K562 (cell line): ENCODE results near the gene MRPS10. TPM values are rescaled to one million over a fixed set of nuclear protein-coding genes. Genes with fewer than 3 reads are reported as not detected.

ENCODE experiments used
- ATAC-seq: fragments of 200-7000 bp; cut with Tn5 transposase; 3 replicates; pipeline ENCODE4 v1.9.1; 2020; ENCODE audit warnings: moderate library complexity
- BruUV-seq: library from RNA; stranded (reverse); fragments of 400-500 nt; replicated peaks from 2 replicates; lab custom pipeline; 2021; lab: Mats Ljungman, UMichigan
- CTCF ChIA-PET: fragments of 300-600 bp; formaldehyde crosslinking; extraction: SDS; loops from one replicate; lab custom pipeline; 2021; ENCODE audit warnings: low intra/inter-chr PET ratio; lab: Yijun Ruan, JAX
- POLR2A ChIA-PET: fragments of 300-600, 350-650 bp; sonication (Branson Sonifier 250); formaldehyde crosslinking; extraction: SDS; loops from one replicate; lab custom pipeline; 2021; ENCODE audit warnings: antibody characterized with exemption, inconsistent platforms; lab: Yijun Ruan, JAX
- DNase-seq, 4 experiments: peaks; one replicate each; pipeline versions ENCODE4 v3.0.0 to v3.0.0-alpha.2; 2011 to 2018; ENCODE audit warnings: low spot score in 3 of 4, mixed read lengths in 3 of 4; ENCODE audit errors: extremely low read depth in 1 of 4
- FAIRE-seq: peaks from 2 replicates; lab custom pipeline; 2011; peaks lifted over from hg19 to GRCh38; lab: Jason Lieb, UNC
- H2AFZ ChIP-seq: 2 replicates; pipeline ENCODE4 v1.6.0; 2011; ENCODE audit warnings: low read depth, low read length, control low read depth, inconsistent platforms
- H3K27ac ChIP-seq: fragments of 200-600 bp; 3 replicates; pipeline ENCODE4 v1.8.0; 2011; ENCODE audit warnings: low read depth, mild to moderate bottlenecking, control low read depth, inconsistent platforms, low read length, moderate library complexity, mixed read lengths; ENCODE audit errors: extremely low read depth
- H3K27me3 ChIP-seq, 2 experiments: fragments of 300-600 bp in 1 of 2; 2 replicates in 1 of 2; 3 replicates in 1 of 2; pipeline versions ENCODE4 v1.6.0 to v1.8.0; 2011; ENCODE audit warnings: inconsistent platforms in 2 of 2, low read length in 2 of 2, mild to moderate bottlenecking in 1 of 2, mixed read lengths in 1 of 2, moderate library complexity in 1 of 2; ENCODE audit not compliant: control insufficient read depth in 2 of 2, insufficient read depth in 2 of 2
- H3K36me3 ChIP-seq: fragments of 300-600 bp; 3 replicates; pipeline ENCODE4 v1.8.0; 2011; ENCODE audit warnings: mild to moderate bottlenecking, low read length, inconsistent platforms; ENCODE audit not compliant: control insufficient read depth, insufficient read depth
- H3K4me1 ChIP-seq, 2 experiments: fragments of 200-600 bp in 1 of 2; replicated peaks in 1 of 2; 2 replicates in 1 of 2; 3 replicates in 1 of 2; pipeline versions ENCODE4 v1.5.1 to v1.8.0; 2011; ENCODE audit warnings: inconsistent platforms in 2 of 2, low read length in 2 of 2, mild to moderate bottlenecking in 1 of 2, mixed read lengths in 1 of 2, moderate library complexity in 1 of 2; ENCODE audit not compliant: control insufficient read depth in 2 of 2, insufficient read depth in 2 of 2
- H3K4me2 ChIP-seq: 2 replicates; pipeline ENCODE4 v1.6.1; 2011; ENCODE audit warnings: low read length, control low read depth, inconsistent platforms, mixed read lengths; ENCODE audit not compliant: insufficient read depth
- H3K4me3 ChIP-seq: fragments of 200-600 bp; sonication (generic), shearing (Covaris generic); 2 replicates; pipeline ENCODE4 v1.5.1; 2016; ENCODE audit warnings: control low read depth, inconsistent platforms
- H3K79me2 ChIP-seq: fragments of 200-600 bp; 3 replicates; pipeline ENCODE4 v1.8.0; 2011; ENCODE audit warnings: low read length, inconsistent platforms; ENCODE audit not compliant: control insufficient read depth, insufficient read depth
- H3K9ac ChIP-seq, 2 experiments: 2 replicates each; pipeline versions ENCODE4 v1.6.0 to v1.6.1; 2011; ENCODE audit warnings: low read depth in 2 of 2, low read length in 2 of 2, control low read depth in 1 of 2, inconsistent platforms in 1 of 2, mild to moderate bottlenecking in 1 of 2, mixed read lengths in 1 of 2; ENCODE audit not compliant: insufficient read depth in 1 of 2
- H3K9me1 ChIP-seq: one replicate; pipeline ENCODE4 v1.6.0; 2011; ENCODE audit warnings: inconsistent platforms, mild to moderate bottlenecking, low read length, moderate library complexity; ENCODE audit not compliant: control insufficient read depth, insufficient read depth
- H3K9me3 ChIP-seq: replicated peaks from 2 replicates; pipeline ENCODE4 v1.5.1; 2011; ENCODE audit warnings: low read depth, low read length, inconsistent platforms; ENCODE audit not compliant: control insufficient read depth, insufficient read depth
- H4K20me1 ChIP-seq: replicated peaks from 2 replicates; pipeline ENCODE4 v1.6.1; 2011; ENCODE audit warnings: low read length, inconsistent platforms, mixed read lengths; ENCODE audit not compliant: control insufficient read depth, insufficient read depth
- ARID4B ChIP-seq: sonication (generic); formaldehyde crosslinking; IDR thresholded peaks from 2 replicates; pipeline ENCODE4 v1.8.0; 2022; ENCODE audit warnings: mild to moderate bottlenecking, missing genetic modification reagents
- DPF2 ChIP-seq: fragments of 450-650 bp; IDR thresholded peaks from 2 replicates; pipeline ENCODE4 v1.6.1; 2016
- SPI1 ChIP-seq: IDR thresholded peaks from 2 replicates; pipeline ENCODE4 v1.6.1; 2011; ENCODE audit warnings: low read depth, low read length, control low read depth, borderline replicate concordance
- TCF3 ChIP-seq: sonication (generic); formaldehyde crosslinking; IDR thresholded peaks from 2 replicates; pipeline ENCODE4 v1.4.0; 2020; ENCODE audit warnings: mild to moderate bottlenecking, missing genetic modification reagents
- ZNF407 ChIP-seq: fragments of 450-650 bp; IDR thresholded peaks from 2 replicates; pipeline ENCODE4 v1.6.1; 2016; ENCODE audit warnings: low read depth
- ZNF511 ChIP-seq: sonication (generic); formaldehyde crosslinking; IDR thresholded peaks from 2 replicates; pipeline ENCODE4 v1.8.0; 2022; ENCODE audit warnings: mild to moderate bottlenecking, missing genetic modification reagents
- ZNF644 ChIP-seq: fragments of 200-800 bp; sonication (Bioruptor generic); IDR thresholded peaks from 2 replicates; pipeline ENCODE4 v1.6.1; 2016; ENCODE audit warnings: low read depth, missing genetic modification characterization, missing compliant biosample characterization
- WGBS: fragments of 100-300 bp; shearing (Covaris generic); methylation state at CpG from one replicate; pipeline ENCODE4 v1.1.6; 2016; ENCODE audit warnings: low coverage, mixed read lengths; ENCODE audit not compliant: insufficient coverage; ENCODE audit errors: missing lambda C conversion rate; 5-methylcytosine and 5-hydroxymethylcytosine counted together
- in situ Hi-C: fragments of 300-500 bp; cut with MboI; formaldehyde crosslinking; loops from 4 replicates; pipeline ENCODE4 v1.15.0; 2018; ENCODE audit warnings: inconsistent platforms, mixed read lengths
- intact Hi-C: fragments of 100-400 bp; cut with micrococcal nuclease; formaldehyde crosslinking; loops from 2 replicates; pipeline ENCODE4 v1.14.2; 2022
- polyA plus RNA-seq, 8 experiments: library from polyadenylated mRNA; depleted of rRNA in 4 of 8; stranded (reverse) in 5 of 8; unstranded in 3 of 8; fragments of >200 nt; fragmentation: Nextera tagmentation in 2 of 8; fragmentation: Illumina TruSeq in 1 of 8; extraction: Ambion mirVana in 2 of 8; extraction: Trizol in 1 of 8; gene quantifications; 2 replicates each; pipeline versions ENCODE4 v1.2.1 to v1.2.3, GENCODE V29; 2011 to 2014; ENCODE audit warnings: inconsistent platforms in 1 of 8, missing spikeins in 1 of 8
- total RNA-seq, 7 experiments: library from RNA; depleted of rRNA in 6 of 7; stranded (reverse); fragments of >200 nt in 6 of 7; fragmentation: Illumina TruSeq in 2 of 7; extraction: Trizol in 2 of 7; gene quantifications; 2 replicates each; pipeline versions ENCODE4 v1.2.1 to v1.2.3, GENCODE V29; 2011 to 2021; ENCODE audit warnings: low replicate concordance in 1 of 7
- TF ChIP-seq, protein P1 (sequence below): IDR thresholded peaks from 2 replicates; pipeline ENCODE4 v1.6.1; 2014; ENCODE audit warnings: antibody characterized with exemption

MRPS10 gene
- total and polyA plus RNA-seq, 9 of the 15 experiments (the other 6 are each of a cell fraction or from before 2014, with no cell fraction given): 48.6 to 166 (median 93.7) TPM

- 31% methylated on average over 5 of the region's 5 CpGs for WGBS
- Histone ChIP-seq H3K9ac (no peak overlapping the region), H4K20me1 (no peaks in the 10 kb centered on the region), H3K79me2 (no peaks in the 10 kb centered on the region), H3K27me3 (peaks cover 6 to 7% of the 10 kb centered on the region in 2 experiments; a peak in 4 of 5 replicates), H3K4me2 (no peak overlapping the region), H2AFZ (peak overlapping the region; percentile 23; the same call in 1 of the 2 replicates), H3K4me3 (no peak overlapping the region), H3K36me3 (no peaks in the 10 kb centered on the region), H3K4me1 (peaks cover 4% of the 10 kb centered on the region in 2 experiments; a peak in 3 of 5 replicates), H3K27ac (no peak overlapping the region), H3K9me1 (no peaks in the 10 kb centered on the region), H3K9me3 (no peaks in the 10 kb centered on the region)
- intact Hi-C loops (no loop called here), in situ Hi-C loops (no loop called here)
- ATAC-seq (no peak; the same call in 2 of the 3 replicates), FAIRE-seq (no peak), DNase-seq (no peak)
- BruUV-seq: no TSS peak
- CTCF ChIA-PET: no interaction called here
- POLR2A ChIA-PET: interaction anchor here (1.1 kb wide), 3 partner anchors 11 to 136 kb away, joined by 3 to 4 read pairs (median 4); no protein-coding TSS in a partner anchor
- TF ChIP-seq ZNF511 (CRISPR knock-in tag) (no peak), SPI1 (no peak), ZNF644 (tag) (no peak), ZNF407 (no peak), ARID4B (no peak), TCF3 (CRISPR knock-in tag) (no peak), DPF2 (no peak)
- TF ChIP-seq, protein P1, sequence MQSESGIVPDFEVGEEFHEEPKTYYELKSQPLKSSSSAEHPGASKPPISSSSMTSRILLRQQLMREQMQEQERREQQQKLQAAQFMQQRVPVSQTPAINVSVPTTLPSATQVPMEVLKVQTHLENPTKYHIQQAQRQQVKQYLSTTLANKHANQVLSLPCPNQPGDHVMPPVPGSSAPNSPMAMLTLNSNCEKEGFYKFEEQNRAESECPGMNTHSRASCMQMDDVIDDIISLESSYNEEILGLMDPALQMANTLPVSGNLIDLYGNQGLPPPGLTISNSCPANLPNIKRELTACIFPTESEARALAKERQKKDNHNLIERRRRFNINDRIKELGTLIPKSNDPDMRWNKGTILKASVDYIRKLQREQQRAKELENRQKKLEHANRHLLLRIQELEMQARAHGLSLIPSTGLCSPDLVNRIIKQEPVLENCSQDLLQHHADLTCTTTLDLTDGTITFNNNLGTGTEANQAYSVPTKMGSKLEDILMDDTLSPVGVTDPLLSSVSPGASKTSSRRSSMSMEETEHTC: no peak
These were observed 21.7 kb upstream of the MRPS10 start for GRCh38 chr6:42239333-42239732.
